Measurements from ENCODE around the gene XYLT1. TPM values are rescaled to one million over a fixed set of nuclear protein-coding genes. Genes with fewer than 3 reads are reported as not detected.
"Not testable (repeated sequence)": the region's sequence is repeated elsewhere in the genome, so short reads cannot be mapped to it uniquely, and the experiment has no call there.

The XYLT1 gene
- total and polyA plus RNA-seq, 2 experiments from 2014 or later, result 4.5 to 26.3 TPM

DNA sequence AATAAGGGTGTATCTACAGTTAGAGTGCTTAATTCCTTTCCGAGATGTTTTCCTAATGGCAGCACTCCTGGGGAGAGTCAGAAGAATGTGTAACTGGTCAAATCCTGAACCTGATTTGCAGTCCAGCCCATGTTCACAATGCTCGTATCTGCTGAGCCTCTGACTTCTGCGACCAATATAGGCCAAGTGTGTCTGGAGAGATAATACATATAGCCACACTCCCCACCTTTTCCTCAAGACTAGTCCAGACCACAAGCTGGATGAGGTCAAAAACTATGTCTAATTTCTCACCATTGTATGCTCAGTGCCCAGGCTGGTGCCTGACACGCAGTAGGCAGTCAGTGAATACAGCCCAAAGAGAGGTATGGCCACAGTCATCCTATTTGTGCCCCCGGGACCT, 58.0 kb downstream of the XYLT1 start:
- WGBS, 2 experiments (ENCODE audit: low coverage in 1 of 2, low lambda C conversion rate in 2 of 2, missing lambda C conversion rate in 2 of 2), result 99 to 100% methylated on average over 5 of the region's 5 CpGs
- peaks cover 100% of the 10 kb centered on the region for H3K79me2 ChIP-seq (ENCODE audit: insufficient read depth)
- no peak for TF ChIP-seq EZH2 (IDR thresholded peaks at IDR 0.05; ENCODE audit: insufficient read depth, poor library complexity, severe bottlenecking)
- no peak for TF ChIP-seq EZH2phosphoT487 (IDR thresholded peaks at IDR 0.05; ENCODE audit: insufficient read depth, low read depth)

GRCh38 chr16:17412221-17412620, 58.5 kb downstream of the XYLT1 start:
- WGBS, 2 experiments (ENCODE audit: low coverage in 1 of 2, low lambda C conversion rate in 2 of 2, missing lambda C conversion rate in 2 of 2), result 32 to 36% methylated on average over 7 of the region's 7 CpGs
- peak overlapping the region; percentile 38 for H3K27ac ChIP-seq
- H3K9ac ChIP-seq, result no peak overlapping the region
- no peak overlapping the region for H3K4me2 ChIP-seq (ENCODE audit: unreplicated experiment)
- no peaks in the 10 kb centered on the region for H4K20me1 ChIP-seq (ENCODE audit: insufficient read depth)
- no peak overlapping the region for H3K4me3 ChIP-seq
- no peak overlapping the region for H2AFZ ChIP-seq
- no peaks in the 10 kb centered on the region for H3K9me2 ChIP-seq (ENCODE audit: insufficient read depth)
- TF ChIP-seq EZH2 (IDR thresholded peaks at IDR 0.05; ENCODE audit: insufficient read depth, poor library complexity, severe bottlenecking) (no peak), EZH2phosphoT487 (IDR thresholded peaks at IDR 0.05; ENCODE audit: insufficient read depth, low read depth) (no peak)
- peaks cover 100% of the 10 kb centered on the region for H3K79me2 ChIP-seq (ENCODE audit: insufficient read depth)
- DNase-seq, result peak; percentile 52
- no peaks in the 10 kb centered on the region for H3K36me3 ChIP-seq (ENCODE audit: low read depth)
- no peaks in the 10 kb centered on the region for H3K9me3 ChIP-seq (ENCODE audit: low read depth)
- no peaks in the 10 kb centered on the region for H3K27me3 ChIP-seq (replicated peaks; ENCODE audit: insufficient read depth)
- H3K4me1 ChIP-seq (ENCODE audit: insufficient read depth), result peaks cover 29% of the 10 kb centered on the region
- in situ Hi-C loops (cut with MboI), result no loop called here
- peaks cover 37% of the 10 kb centered on the region for H3F3A ChIP-seq (ENCODE audit: insufficient read depth)

More for the DNA sequence above, 58.0 kb downstream of the XYLT1 start:
- Histone ChIP-seq H3K9ac (no peak overlapping the region), H3K27me3 (replicated peaks; ENCODE audit: insufficient read depth) (no peaks in the 10 kb centered on the region), H3K4me2 (ENCODE audit: unreplicated experiment) (no peak overlapping the region), H4K20me1 (ENCODE audit: insufficient read depth) (no peaks in the 10 kb centered on the region), H3K9me2 (ENCODE audit: insufficient read depth) (no peaks in the 10 kb centered on the region), H2AFZ (no peak overlapping the region), H3K27ac (peak overlapping the region; percentile 38), H3F3A (ENCODE audit: insufficient read depth) (peaks cover 32% of the 10 kb centered on the region), H3K36me3 (ENCODE audit: low read depth) (no peaks in the 10 kb centered on the region), H3K4me3 (no peak overlapping the region), H3K4me1 (ENCODE audit: insufficient read depth) (peaks cover 27% of the 10 kb centered on the region), H3K9me3 (ENCODE audit: low read depth) (no peaks in the 10 kb centered on the region)
- no peak for DNase-seq
- in situ Hi-C loops (cut with MboI), result no loop called here

DNA sequence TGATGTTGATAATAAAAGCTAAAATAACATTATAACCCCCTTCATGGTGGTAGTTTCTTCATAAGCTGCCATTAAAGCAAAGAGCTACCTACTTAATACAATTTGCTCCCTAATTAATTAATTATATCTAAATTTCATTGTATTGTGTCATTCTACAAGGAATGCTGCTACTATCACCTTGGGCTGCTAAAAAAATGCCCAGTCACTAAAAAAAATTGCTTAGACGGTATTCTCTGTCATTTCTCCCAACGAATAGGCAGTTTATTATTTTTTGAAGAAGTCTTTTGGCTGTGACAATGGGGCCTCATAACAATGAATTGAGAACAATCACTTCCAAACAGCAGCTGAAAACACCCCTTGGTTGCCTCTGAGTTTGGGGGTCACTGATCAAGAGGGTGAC, 59.5 kb downstream of the XYLT1 start:
- Histone ChIP-seq H2AFZ (no peak overlapping the region), H3K79me2 (ENCODE audit: insufficient read depth) (peaks cover 90% of the 10 kb centered on the region), H3K36me3 (ENCODE audit: low read depth) (no peaks in the 10 kb centered on the region), H3K27ac (no peak overlapping the region), H3F3A (ENCODE audit: insufficient read depth) (peaks cover 37% of the 10 kb centered on the region), H3K9me3 (ENCODE audit: low read depth) (no peaks in the 10 kb centered on the region), H3K9me2 (ENCODE audit: insufficient read depth) (no peaks in the 10 kb centered on the region), H3K9ac (no peak overlapping the region), H3K4me3 (no peak overlapping the region), H3K4me2 (ENCODE audit: unreplicated experiment) (no peak overlapping the region), H3K27me3 (replicated peaks; ENCODE audit: insufficient read depth) (no peaks in the 10 kb centered on the region), H3K4me1 (ENCODE audit: insufficient read depth) (peaks cover 28% of the 10 kb centered on the region), H4K20me1 (ENCODE audit: insufficient read depth) (no peaks in the 10 kb centered on the region)
- WGBS, 2 experiments (ENCODE audit: low coverage in 1 of 2, low lambda C conversion rate in 2 of 2, missing lambda C conversion rate in 2 of 2), result 75 to 79% methylated on average over 2 of the region's 2 CpGs
- in situ Hi-C loops (cut with MboI), result no loop called here
- no peak for DNase-seq
- TF ChIP-seq EZH2 (IDR thresholded peaks at IDR 0.05; ENCODE audit: insufficient read depth, poor library complexity, severe bottlenecking), result no peak
- no peak for TF ChIP-seq EZH2phosphoT487 (IDR thresholded peaks at IDR 0.05; ENCODE audit: insufficient read depth, low read depth)

DNA sequence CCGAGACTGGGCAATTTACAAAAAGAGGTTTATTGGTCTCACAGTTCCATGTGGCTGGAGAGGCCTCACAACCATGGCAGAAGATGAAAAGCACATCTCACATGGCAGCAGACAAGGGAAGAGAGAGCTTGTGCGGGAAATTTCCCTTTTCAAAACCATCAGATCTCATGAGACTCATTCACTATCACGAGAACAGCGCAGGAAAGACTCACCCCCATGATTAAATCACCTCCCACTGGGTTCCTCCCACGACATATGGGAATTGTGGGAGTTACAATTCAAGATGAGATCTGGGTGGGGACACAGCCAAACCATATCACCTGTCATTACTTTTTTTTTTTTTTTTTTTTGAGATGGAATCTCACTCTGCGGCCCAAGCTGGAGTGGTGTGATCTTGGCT, 60.4 kb downstream of the XYLT1 start:
- H3K9me3 ChIP-seq (ENCODE audit: low read depth); H2AFZ ChIP-seq; H4K20me1 ChIP-seq (ENCODE audit: insufficient read depth); in situ Hi-C loops (cut with MboI); H3K27ac ChIP-seq; H3K4me3 ChIP-seq; H3K9ac ChIP-seq; H3K27me3 ChIP-seq (replicated peaks; ENCODE audit: insufficient read depth); H3K9me2 ChIP-seq (ENCODE audit: insufficient read depth); DNase-seq; H3K4me2 ChIP-seq (ENCODE audit: unreplicated experiment); H3K36me3 ChIP-seq (ENCODE audit: low read depth): not testable (repeated sequence)
- Histone ChIP-seq H3K4me1 (ENCODE audit: insufficient read depth) (peaks cover 36% of the 10 kb centered on the region), H3K79me2 (ENCODE audit: insufficient read depth) (peaks cover 81% of the 10 kb centered on the region), H3F3A (ENCODE audit: insufficient read depth) (peaks cover 47% of the 10 kb centered on the region)
- WGBS, 2 experiments (ENCODE audit: low coverage in 1 of 2, low lambda C conversion rate in 2 of 2, missing lambda C conversion rate in 2 of 2), result 96% methylated on average over 6 of the region's 6 CpGs

GRCh38 chr16:17409894-17410293, 60.9 kb downstream of the XYLT1 start:
- Histone ChIP-seq H3K9me2 (ENCODE audit: insufficient read depth) (no peaks in the 10 kb centered on the region), H4K20me1 (ENCODE audit: insufficient read depth) (no peaks in the 10 kb centered on the region), H3K9me3 (ENCODE audit: low read depth) (no peaks in the 10 kb centered on the region), H3K27ac (no peak overlapping the region), H3K27me3 (replicated peaks; ENCODE audit: insufficient read depth) (no peaks in the 10 kb centered on the region), H3K4me2 (ENCODE audit: unreplicated experiment) (no peak overlapping the region), H3K36me3 (ENCODE audit: low read depth) (no peaks in the 10 kb centered on the region), H3K9ac (no peak overlapping the region), H2AFZ (no peak overlapping the region), H3K4me1 (ENCODE audit: insufficient read depth) (peaks cover 40% of the 10 kb centered on the region), H3F3A (ENCODE audit: insufficient read depth) (peaks cover 51% of the 10 kb centered on the region), H3K79me2 (ENCODE audit: insufficient read depth) (peaks cover 77% of the 10 kb centered on the region), H3K4me3 (no peak overlapping the region)
- DNase-seq, result no peak
- 98 to 99% methylated on average over 3 of the region's 3 CpGs for WGBS, 2 experiments (ENCODE audit: low coverage in 1 of 2, low lambda C conversion rate in 2 of 2, missing lambda C conversion rate in 2 of 2)
- TF ChIP-seq EZH2 (IDR thresholded peaks at IDR 0.05; ENCODE audit: insufficient read depth, poor library complexity, severe bottlenecking) (no peak), EZH2phosphoT487 (IDR thresholded peaks at IDR 0.05; ENCODE audit: insufficient read depth, low read depth) (no peak)
- in situ Hi-C loops (cut with MboI), result no loop called here
